HG02678 (cell line): Measurements from ENCODE around the gene CD151.
A peak's percentile ranks its signal among the peaks of the same experiment; 100 is the strongest.

Experiments
- ATAC-seq: cut with Tn5 transposase; IDR thresholded peaks from one replicate; pipeline ENCODE4 v1.9.1; 2021; ENCODE audit warnings: mild to moderate bottlenecking, moderate library complexity; ENCODE audit not compliant: unreplicated experiment

Gene CD151

GRCh38 chr11:813072-813455, 19.7 kb upstream of the CD151 start:
- ATAC-seq: no peak

- ATAC-seq: no peak
Measured at GRCh38 chr11:813456-814096, 19.2 kb upstream of the CD151 start.

GRCh38 chr11:815675-816432, 16.9 kb upstream of the CD151 start:
- ATAC-seq: no peak

- ATAC-seq: no peak
Measured at GRCh38 chr11:816433-816779, 16.3 kb upstream of the CD151 start.

- ATAC-seq: no peak
Measured at GRCh38 chr11:818396-819128, 14.2 kb upstream of the CD151 start, which contains the start of gene PNPLA2. Gene PNPLA2, plus strand, starts transcription at chr11:818914. Its CDS starts 805 bp downstream, at chr11:819719.

- peak; percentile 70 for ATAC-seq
Measured at GRCh38 chr11:819129-819931, 13.4 kb upstream of the CD151 start.

GRCh38 chr11:819943-820649, 12.7 kb upstream of the CD151 start:
- ATAC-seq: peak; percentile 70

GRCh38 chr11:820655-821511, 11.9 kb upstream of the CD151 start:
- no peak for ATAC-seq

- no peak for ATAC-seq
Measured at GRCh38 chr11:821512-822371, 11.0 kb upstream of the CD151 start.

- ATAC-seq: no peak
Measured at GRCh38 chr11:823441-824291, 9.1 kb upstream of the CD151 start.

- ATAC-seq: no peak
Measured at GRCh38 chr11:824292-824880, 8.4 kb upstream of the CD151 start.

GRCh38 chr11:824942-825341, 7.8 kb upstream of the CD151 start:
- ATAC-seq: no peak

GRCh38 chr11:825366-826226, 7.2 kb upstream of the CD151 start:
- no peak for ATAC-seq

- ATAC-seq: no peak
Measured at GRCh38 chr11:826227-826621, 6.5 kb upstream of the CD151 start.

- ATAC-seq: no peak
Measured at GRCh38 chr11:826836-827145, 6.0 kb upstream of the CD151 start.

GRCh38 chr11:827146-827896, 5.4 kb upstream of the CD151 start:
- peak; percentile 42 for ATAC-seq
